Naive thymus-derived CD8-positive, alpha-beta T cell (primary cell): ENCODE measurements around the gene PTPRO. TPM values are rescaled to one million over a fixed set of nuclear protein-coding genes. Genes with fewer than 3 reads are reported as not detected.

Experiments
- ATAC-seq, 2 donors: fragments of 150-1000 bp; cut with Tn5 transposase in 1 of 2; sonication (Bioruptor Pico), chemical (Tn5 transposase) in 1 of 2; 1 replicate in 1 of 2; 2 replicates in 1 of 2; pipeline ENCODE4 v1.10.0; 2021; ENCODE audit warnings: mild to moderate bottlenecking in 2 of 2, moderate library complexity in 2 of 2
- POLR2A ChIA-PET: fragments of 350-600 bp; sonication (Branson Sonifier 250); formaldehyde crosslinking; loops from one replicate; lab custom pipeline; 2021; ENCODE audit warnings: antibody characterized with exemption; lab: Charles Lee
- DNase-seq, 10 donors: peaks; one replicate each; pipeline versions ENCODE4 v3.0.0 to v3.0.0-alpha.2; 2020 to 2022
- H3K27ac Mint-ChIP-seq, 10 donors: one replicate each; pipeline ENCODE4 v1.8.0; 2020 to 2022; ENCODE audit warnings: mild to moderate bottlenecking in 10 of 10, mixed read lengths in 10 of 10, moderate library complexity in 4 of 10, inconsistent platforms in 1 of 10
- H3K27me3 Mint-ChIP-seq, 5 donors: one replicate each; pipeline ENCODE4 v1.8.0; 2021 to 2022; ENCODE audit warnings: mixed read lengths in 5 of 5
- H3K36me3 Mint-ChIP-seq, 3 donors: one replicate each; pipeline ENCODE4 v1.8.0; 2020 to 2022; ENCODE audit warnings: mixed read lengths in 3 of 3, mild to moderate bottlenecking in 2 of 3, inconsistent platforms in 1 of 3
- H3K4me1 Mint-ChIP-seq, 4 donors: one replicate each; pipeline ENCODE4 v1.8.0; 2021 to 2022; ENCODE audit warnings: mixed read lengths in 4 of 4
- H3K4me3 Mint-ChIP-seq, 10 donors: one replicate each; pipeline ENCODE4 v1.8.0; 2020 to 2022; ENCODE audit warnings: mild to moderate bottlenecking in 10 of 10, mixed read lengths in 10 of 10, moderate library complexity in 6 of 10, inconsistent platforms in 1 of 10
- H3K9me3 Mint-ChIP-seq, 9 donors: one replicate each; pipeline ENCODE4 v1.8.0; 2020 to 2022; ENCODE audit warnings: mixed read lengths in 9 of 9, mild to moderate bottlenecking in 3 of 9, inconsistent platforms in 1 of 9, moderate library complexity in 1 of 9
- polyA plus RNA-seq, 3 donors: library from polyadenylated mRNA; unstranded; fragments of 300-500 nt; fragmentation: Illumina TruSeq; gene quantifications; one replicate each; pipeline ENCODE4 v1.2.3, GENCODE V29; 2021
- total RNA-seq, 8 experiments: library from RNA in 2 of 8; stranded (reverse) in 2 of 8; gene quantifications; one replicate each; pipeline ENCODE4 v1.2.3 and lab custom pipeline; 2021 to 2026

The PTPRO gene
- total and polyA plus RNA-seq, 5 experiments from 2014 or later = 0.56 to 4.4 (median 0.88) TPM

DNA sequence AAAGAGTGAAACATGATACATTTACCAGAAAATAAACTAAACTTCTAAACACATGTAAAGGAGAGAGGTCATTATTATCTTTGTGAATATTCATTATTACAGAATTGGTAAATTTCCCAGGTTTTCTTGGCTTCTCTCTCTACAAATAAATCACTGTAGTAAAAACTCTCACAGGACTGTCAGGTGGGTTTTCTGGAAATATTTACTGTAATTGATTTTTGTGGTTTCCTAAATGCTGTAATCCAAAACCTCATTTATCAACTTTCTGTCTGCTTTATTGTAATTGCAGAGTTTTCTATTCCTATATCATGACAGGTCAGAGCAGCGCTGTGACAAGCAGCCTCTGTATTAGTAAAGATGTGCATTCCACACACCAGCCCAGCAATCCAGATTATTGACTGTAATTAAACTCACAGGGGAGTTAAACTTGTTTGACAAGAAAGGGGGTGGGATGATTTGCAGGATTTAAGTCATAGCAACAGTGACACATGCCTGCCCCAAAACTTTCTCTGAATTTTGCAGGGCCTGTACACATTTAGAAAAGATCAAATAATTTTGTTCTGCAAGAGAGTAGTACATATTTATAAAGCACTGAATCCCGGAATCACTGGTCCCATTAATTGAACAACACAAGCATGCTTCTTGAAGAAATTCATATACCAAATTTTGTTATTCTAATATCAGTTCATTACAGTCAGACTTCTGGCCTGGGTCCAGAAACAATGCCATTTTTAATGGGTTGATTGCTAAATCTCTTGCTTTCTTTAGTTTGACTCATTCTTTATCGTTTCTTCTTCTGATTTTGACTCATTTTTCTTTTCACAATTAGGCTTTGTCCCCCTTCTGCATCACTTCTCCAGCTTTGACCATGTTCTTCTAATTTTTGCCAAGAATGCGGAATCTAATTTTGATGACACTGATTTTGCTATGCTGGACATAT lies 42.2 kb downstream of the PTPRO start:
- DNase-seq (no peak), ATAC-seq (no peak)
- H3K9me3 Mint-ChIP-seq = no peaks in the 10 kb centered on the region
- H3K4me1 Mint-ChIP-seq = no peaks in the 10 kb centered on the region
- POLR2A ChIA-PET = no interaction called here
- H3K27me3 Mint-ChIP-seq = peaks cover 2 to 20% (median 9%) of the 10 kb centered on the region in 5 donors
- no peak overlapping the region for H3K27ac Mint-ChIP-seq
- no peaks in the 10 kb centered on the region for H3K36me3 Mint-ChIP-seq
- no peak overlapping the region for H3K4me3 Mint-ChIP-seq

DNA sequence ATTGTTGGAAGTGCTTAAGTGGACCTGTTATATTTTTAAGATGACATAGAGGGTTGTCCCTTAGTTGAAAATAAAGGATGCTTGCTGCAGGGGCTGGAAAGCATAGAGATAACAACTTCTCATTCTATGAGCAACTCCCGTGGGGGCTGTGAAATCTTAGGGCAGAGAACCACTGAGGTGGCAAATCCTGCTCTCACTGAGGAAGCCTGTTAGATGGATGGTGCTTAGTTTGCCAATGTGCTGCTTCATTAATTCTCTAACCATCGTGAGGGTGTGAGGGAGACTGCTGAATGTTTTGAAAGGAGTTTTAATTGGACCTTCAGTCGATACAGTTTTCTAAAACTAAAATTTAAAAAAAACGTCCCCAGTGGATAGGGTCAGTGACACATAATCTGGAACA lies 46.5 kb downstream of the PTPRO start:
- Mint-ChIP-seq H3K4me1 (no peaks in the 10 kb centered on the region), H3K27ac (no peak overlapping the region), H3K27me3 (peaks cover 3 to 32% (median 10%) of the 10 kb centered on the region in 5 donors), H3K9me3 (peaks cover 0 to 10% (median under 1%) of the 10 kb centered on the region in 9 donors), H3K36me3 (no peaks in the 10 kb centered on the region), H3K4me3 (no peak overlapping the region)
- POLR2A ChIA-PET = no interaction called here
- ATAC-seq (no peak), DNase-seq (no peak)

GRCh38 chr12:15372352-15372751 lies 50.0 kb downstream of the PTPRO start:
- no peak for ATAC-seq
- H3K4me1 Mint-ChIP-seq = no peaks in the 10 kb centered on the region

DNA sequence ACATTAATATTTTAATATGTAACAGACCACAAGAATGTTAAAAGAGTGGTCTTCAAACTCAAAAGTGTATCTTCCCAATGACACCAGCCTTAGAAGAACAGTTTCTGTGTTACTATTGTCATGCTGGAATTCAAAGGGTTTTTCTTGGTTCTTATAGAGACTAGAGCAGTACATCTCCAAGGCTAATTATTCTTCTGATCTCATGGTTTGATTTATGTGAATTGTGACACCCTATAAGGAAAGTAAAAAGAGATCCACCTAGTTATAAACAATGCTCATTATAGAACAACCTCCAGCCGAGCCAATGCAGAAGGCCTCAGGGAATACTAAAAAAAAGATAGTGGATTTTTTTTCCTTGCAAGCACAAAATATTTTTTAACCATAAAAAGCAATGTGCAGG lies 65.5 kb downstream of the PTPRO start:
- ATAC-seq (no peak), DNase-seq (no peak)
- Mint-ChIP-seq H3K27me3 (peaks cover 2 to 11% (median 5%) of the 10 kb centered on the region in 5 donors), H3K4me3 (no peak overlapping the region), H3K36me3 (no peaks in the 10 kb centered on the region), H3K9me3 (no peaks in the 10 kb centered on the region), H3K27ac (no peak overlapping the region), H3K4me1 (no peaks in the 10 kb centered on the region)
- POLR2A ChIA-PET = no interaction called here

More at GRCh38 chr12:15372352-15372751, 50.0 kb downstream of the PTPRO start:
- no peak for DNase-seq
- Mint-ChIP-seq H3K36me3 (peaks cover 0 to 17% (median 0%) of the 10 kb centered on the region in 3 donors), H3K4me3 (no peak overlapping the region), H3K27me3 (peaks cover 0 to 32% (median 7%) of the 10 kb centered on the region in 5 donors), H3K27ac (no peak overlapping the region), H3K9me3 (peaks cover 6 to 45% (median 18%) of the 10 kb centered on the region in 9 donors)
- POLR2A ChIA-PET = no interaction called here

- Mint-ChIP-seq H3K4me3 (no peak overlapping the region), H3K4me1 (no peaks in the 10 kb centered on the region), H3K27ac (no peak overlapping the region), H3K27me3 (peaks cover 0 to 11% (median 4%) of the 10 kb centered on the region in 5 donors), H3K9me3 (no peaks in the 10 kb centered on the region), H3K36me3 (no peaks in the 10 kb centered on the region)
- DNase-seq (no peak), ATAC-seq (no peak)
- POLR2A ChIA-PET = no interaction called here
Measured at GRCh38 chr12:15389561-15389960, 67.3 kb downstream of the PTPRO start.

GRCh38 chr12:15393037-15393436 lies 70.7 kb downstream of the PTPRO start:
- POLR2A ChIA-PET = interaction anchor here (0.7 kb wide), 1 partner anchor 1171 kb away, joined by 4 read pairs; no protein-coding TSS in a partner anchor
- Mint-ChIP-seq H3K9me3 (no peaks in the 10 kb centered on the region), H3K27me3 (peaks cover 0 to 11% (median 4%) of the 10 kb centered on the region in 5 donors), H3K36me3 (no peaks in the 10 kb centered on the region), H3K4me1 (no peaks in the 10 kb centered on the region), H3K4me3 (no peak overlapping the region), H3K27ac (no peak overlapping the region)
- ATAC-seq (no peak), DNase-seq (no peak)

GRCh38 chr12:15393995-15394394 lies 71.7 kb downstream of the PTPRO start:
- Mint-ChIP-seq H3K36me3 (no peaks in the 10 kb centered on the region), H3K27me3 (peaks cover 0 to 11% (median 4%) of the 10 kb centered on the region in 5 donors), H3K4me1 (no peaks in the 10 kb centered on the region), H3K4me3 (no peak overlapping the region), H3K27ac (no peak overlapping the region), H3K9me3 (no peaks in the 10 kb centered on the region)
- ATAC-seq = no peak
- DNase-seq = no peak
- POLR2A ChIA-PET = no interaction called here

DNA sequence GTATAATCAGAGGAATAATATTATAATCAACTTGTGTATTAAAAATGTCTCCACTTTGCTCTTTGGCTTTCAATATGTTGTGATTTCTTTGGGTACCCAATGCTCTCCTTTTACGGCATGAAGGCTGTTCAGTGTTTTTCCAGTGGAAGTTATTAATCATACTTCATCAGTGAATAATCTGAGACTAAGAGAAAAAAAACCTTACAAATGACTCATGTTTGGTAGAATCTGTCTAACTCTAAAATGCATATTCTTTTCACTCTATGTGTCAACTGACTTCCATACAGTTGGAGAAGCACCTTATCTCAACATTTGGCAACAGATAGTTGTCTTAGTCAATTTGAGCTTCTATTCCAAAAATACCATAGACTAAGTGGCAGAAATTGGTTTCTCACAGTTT lies 82.2 kb downstream of the PTPRO start:
- POLR2A ChIA-PET = no interaction called here
- H3K4me1 Mint-ChIP-seq = no peaks in the 10 kb centered on the region
- no peak overlapping the region for H3K27ac Mint-ChIP-seq
- peaks cover 0 to 1% (median 0%) of the 10 kb centered on the region in 9 donors for H3K9me3 Mint-ChIP-seq
- DNase-seq (no peak), ATAC-seq (no peak)
- peaks cover 3 to 16% (median 4%) of the 10 kb centered on the region in 5 donors for H3K27me3 Mint-ChIP-seq
- H3K36me3 Mint-ChIP-seq = no peaks in the 10 kb centered on the region
- no peak overlapping the region for H3K4me3 Mint-ChIP-seq

DNA sequence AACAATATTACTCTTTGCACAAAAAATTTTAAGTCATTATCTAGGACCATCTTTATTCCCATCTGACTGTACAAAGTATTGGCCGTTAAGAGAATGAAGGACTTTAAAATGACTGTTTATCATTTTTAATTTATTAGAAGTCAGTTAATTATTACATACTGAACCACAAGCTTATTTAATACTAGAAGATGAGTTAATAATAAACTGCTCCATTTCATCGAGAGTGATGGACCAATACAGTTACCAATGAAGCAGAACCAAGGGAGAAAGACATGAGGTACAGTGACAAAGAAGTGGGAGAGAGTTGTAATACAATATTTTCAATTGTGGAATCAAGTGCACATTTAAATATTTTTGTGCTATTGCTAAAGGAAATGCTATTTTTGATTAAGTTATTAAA lies 83.3 kb downstream of the PTPRO start:
- H3K27me3 Mint-ChIP-seq = peaks cover 0 to 16% (median 3%) of the 10 kb centered on the region in 5 donors
- H3K4me3 Mint-ChIP-seq = no peak overlapping the region
- H3K9me3 Mint-ChIP-seq = no peaks in the 10 kb centered on the region
- DNase-seq (no peak), ATAC-seq (no peak)
- no peaks in the 10 kb centered on the region for H3K36me3 Mint-ChIP-seq
- no peaks in the 10 kb centered on the region for H3K4me1 Mint-ChIP-seq
- H3K27ac Mint-ChIP-seq = no peak overlapping the region
- POLR2A ChIA-PET = no interaction called here

DNA sequence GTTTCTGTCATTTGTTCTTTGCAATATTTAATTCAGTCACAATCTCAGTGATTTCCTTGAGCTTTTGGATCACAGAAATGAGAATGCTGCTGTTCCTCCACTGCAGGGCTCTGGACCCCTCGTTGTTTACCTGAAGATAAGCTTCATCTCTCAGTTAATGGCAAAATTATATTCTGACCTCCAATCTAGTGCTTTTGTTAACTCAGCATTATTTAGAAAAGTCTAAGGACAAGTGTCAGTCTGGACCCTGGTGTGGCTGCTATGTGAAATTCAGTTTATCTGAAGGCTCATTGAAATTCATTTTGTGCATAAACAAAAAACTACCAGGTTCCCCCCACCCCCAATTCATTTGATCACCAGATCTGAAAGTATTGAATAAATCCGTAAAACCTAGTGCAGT lies 84.7 kb downstream of the PTPRO start:
- Mint-ChIP-seq H3K36me3 (no peaks in the 10 kb centered on the region), H3K27ac (no peak overlapping the region), H3K27me3 (peaks cover 0 to 16% (median 3%) of the 10 kb centered on the region in 5 donors), H3K4me1 (no peaks in the 10 kb centered on the region), H3K4me3 (no peak overlapping the region), H3K9me3 (no peaks in the 10 kb centered on the region)
- POLR2A ChIA-PET = no interaction called here
- DNase-seq (no peak), ATAC-seq (no peak)

- Mint-ChIP-seq H3K9me3 (no peaks in the 10 kb centered on the region), H3K27ac (no peak overlapping the region), H3K36me3 (no peaks in the 10 kb centered on the region), H3K4me3 (no peak overlapping the region), H3K4me1 (no peaks in the 10 kb centered on the region), H3K27me3 (peaks cover 3 to 29% (median 11%) of the 10 kb centered on the region in 5 donors)
- POLR2A ChIA-PET = no interaction called here
- ATAC-seq (no peak), DNase-seq (no peak)
Measured at GRCh38 chr12:15411842-15412241, 89.5 kb downstream of the PTPRO start.

GRCh38 chr12:15417691-15418090 lies 95.4 kb downstream of the PTPRO start:
- ATAC-seq = no peak
- Mint-ChIP-seq H3K36me3 (no peaks in the 10 kb centered on the region), H3K4me1 (no peaks in the 10 kb centered on the region), H3K4me3 (no peak overlapping the region), H3K27me3 (peaks cover 4 to 54% (median 17%) of the 10 kb centered on the region in 5 donors), H3K27ac (no peak overlapping the region), H3K9me3 (no peaks in the 10 kb centered on the region)
- POLR2A ChIA-PET = no interaction called here
- DNase-seq = no peak

DNA sequence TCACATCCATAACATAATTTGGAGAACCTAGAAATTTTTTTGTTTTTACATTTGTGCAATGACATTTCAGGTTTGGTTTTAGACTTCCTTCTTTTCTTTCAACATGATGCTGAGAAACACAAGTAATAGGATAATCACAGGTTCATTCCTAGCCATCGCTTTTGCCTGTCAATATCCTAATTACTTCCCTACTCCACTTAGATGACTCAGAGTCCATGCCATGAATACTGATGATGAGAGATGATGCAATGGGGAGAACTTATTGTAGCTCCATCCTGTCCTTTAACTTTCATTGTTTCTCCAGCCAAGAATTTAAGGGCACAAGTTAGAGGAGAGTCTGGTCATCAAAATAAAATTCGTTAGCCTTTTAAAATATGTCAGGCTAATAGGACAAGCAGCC lies 101.3 kb downstream of the PTPRO start:
- Mint-ChIP-seq H3K4me3 (no peak overlapping the region), H3K4me1 (no peaks in the 10 kb centered on the region), H3K27me3 (peaks cover 2 to 12% (median 3%) of the 10 kb centered on the region in 5 donors), H3K27ac (no peak overlapping the region), H3K36me3 (no peaks in the 10 kb centered on the region), H3K9me3 (no peaks in the 10 kb centered on the region)
- no peak for ATAC-seq
- DNase-seq = no peak
- POLR2A ChIA-PET = no interaction called here
